Neural progenitor cell (in vitro differentiated cells): ENCODE results near the gene CAMK2D. TPM values are rescaled to one million over a fixed set of nuclear protein-coding genes. Genes with fewer than 3 reads are reported as not detected.

Experiments
- DNase-seq: peaks from one replicate; pipeline ENCODE4 v3.0.0-alpha.2; 2016; ENCODE audit warnings: low spot score
- H2AFZ ChIP-seq: fragments of 200-600 bp; sonication (generic); replicated peaks from 2 replicates; pipeline ENCODE4 v1.6.1; 2016; ENCODE audit warnings: antibody characterized with exemption
- H3F3A ChIP-seq: fragments of 200-600 bp; sonication (generic); 2 replicates; pipeline ENCODE4 v1.6.1; 2016; ENCODE audit warnings: antibody characterized with exemption, low read depth
- H3K27ac ChIP-seq: fragments of 200-600 bp; sonication (generic); 2 replicates; pipeline ENCODE4 v1.5.1; 2016; ENCODE audit warnings: mild to moderate bottlenecking
- H3K27me3 ChIP-seq: fragments of 200-600 bp; sonication (generic); 2 replicates; pipeline ENCODE4 v1.6.1; 2016; ENCODE audit warnings: mild to moderate bottlenecking, moderate library complexity
- H3K36me3 ChIP-seq: fragments of 200-600 bp; sonication (generic); 2 replicates; pipeline ENCODE4 v1.5.1; 2016
- H3K4me1 ChIP-seq: fragments of 200-600 bp; sonication (generic); 2 replicates; pipeline ENCODE4 v1.6.1; 2016; ENCODE audit warnings: mixed run types
- H3K4me2 ChIP-seq: fragments of 200-600 bp; sonication (generic); 2 replicates; pipeline ENCODE4 v1.6.1; 2016
- H3K4me3 ChIP-seq: fragments of 200-600 bp; sonication (generic); 2 replicates; pipeline ENCODE4 v1.5.1; 2016
- H3K79me2 ChIP-seq: fragments of 200-600 bp; sonication (generic); 2 replicates; pipeline ENCODE4 v1.6.1; 2016; ENCODE audit warnings: low read depth
- H3K9ac ChIP-seq: fragments of 200-600 bp; sonication (generic); 2 replicates; pipeline ENCODE4 v1.6.1; 2016
- H3K9me3 ChIP-seq: fragments of 200-600 bp; sonication (generic); 2 replicates; pipeline ENCODE4 v1.5.1; 2016; ENCODE audit warnings: low read depth
- H4K20me1 ChIP-seq: fragments of 200-600 bp; sonication (generic); 2 replicates; pipeline ENCODE4 v1.6.1; 2016; ENCODE audit warnings: low read depth
- H3K27ac Mint-ChIP-seq: 3 replicates; pipeline ENCODE4 v1.8.0; 2021; ENCODE audit warnings: mixed read lengths
- H3K27me3 Mint-ChIP-seq: 2 replicates; pipeline ENCODE4 v1.8.0; 2022; ENCODE audit warnings: low read depth, mild to moderate bottlenecking, inconsistent platforms, moderate library complexity, mixed read lengths; ENCODE audit not compliant: insufficient read depth
- H3K36me3 Mint-ChIP-seq: 3 replicates; pipeline ENCODE4 v1.8.0; 2021; ENCODE audit warnings: mixed read lengths
- H3K4me1 Mint-ChIP-seq: 3 replicates; pipeline ENCODE4 v1.8.0; 2021; ENCODE audit warnings: mixed read lengths
- H3K4me3 Mint-ChIP-seq: 3 replicates; pipeline ENCODE4 v1.8.0; 2021; ENCODE audit warnings: mild to moderate bottlenecking, moderate library complexity, mixed read lengths
- H3K9me3 Mint-ChIP-seq: 3 replicates; pipeline ENCODE4 v1.8.0; 2020; ENCODE audit warnings: mixed read lengths
- CTCF ChIP-seq: fragments of 200-600 bp; sonication (generic); IDR thresholded peaks from 2 replicates; pipeline ENCODE4 v1.5.1; 2017; ENCODE audit warnings: antibody characterized with exemption, mild to moderate bottlenecking
- EZH2 ChIP-seq: fragments of 200-600 bp; sonication (generic); IDR thresholded peaks from 2 replicates; pipeline ENCODE4 v1.6.1; 2017; ENCODE audit warnings: antibody characterized with exemption, mild to moderate bottlenecking, moderate library complexity
- EZH2phosphoT487 ChIP-seq: fragments of 200-600 bp; sonication (generic); IDR thresholded peaks from 2 replicates; pipeline ENCODE4 v1.6.1; 2017; ENCODE audit warnings: antibody characterized with exemption
- total RNA-seq: library from RNA; depleted of rRNA; stranded (reverse); fragments of >200 nt; gene quantifications from 2 replicates; pipeline ENCODE4 v1.2.3, GENCODE V29; 2015; ENCODE audit warnings: low replicate concordance

CAMK2D gene
- total RNA-seq, 1 donor from 2014 or later, result 33.2 TPM

GRCh38 chr4:113480109-113480508 lies 281.4 kb downstream of the CAMK2D start:
- Mint-ChIP-seq H3K36me3 (peaks cover 15% of the 10 kb centered on the region), H3K27ac (no peak overlapping the region), H3K9me3 (peaks cover 8% of the 10 kb centered on the region), H3K27me3 (no peaks in the 10 kb centered on the region), H3K4me1 (no peaks in the 10 kb centered on the region), H3K4me3 (no peak overlapping the region)
- Histone ChIP-seq H3K9me3 (no peaks in the 10 kb centered on the region), H4K20me1 (no peaks in the 10 kb centered on the region), H3K4me1 (no peaks in the 10 kb centered on the region), H3K9ac (no peak overlapping the region), H3F3A (no peaks in the 10 kb centered on the region), H3K27me3 (no peaks in the 10 kb centered on the region), H3K27ac (no peak overlapping the region), H2AFZ (no peak overlapping the region), H3K4me2 (no peak overlapping the region), H3K79me2 (no peaks in the 10 kb centered on the region), H3K4me3 (no peak overlapping the region), H3K36me3 (no peaks in the 10 kb centered on the region)
- no peak for DNase-seq
- TF ChIP-seq CTCF, result no peak

- H4K20me1 ChIP-seq, result no peaks in the 10 kb centered on the region
- DNase-seq, result no peak
- Mint-ChIP-seq H3K9me3 (peaks cover 8% of the 10 kb centered on the region), H3K4me1 (no peaks in the 10 kb centered on the region), H3K27ac (no peak overlapping the region), H3K36me3 (peaks cover 15% of the 10 kb centered on the region), H3K4me3 (no peak overlapping the region), H3K27me3 (no peaks in the 10 kb centered on the region)
- no peak for TF ChIP-seq EZH2
- TF ChIP-seq EZH2phosphoT487, result no peak
- no peak for TF ChIP-seq CTCF
- H3K36me3 ChIP-seq, result no peaks in the 10 kb centered on the region
- no peak overlapping the region for H3K27ac ChIP-seq
- H2AFZ ChIP-seq, result no peak overlapping the region
- H3K4me2 ChIP-seq, result no peak overlapping the region
- no peaks in the 10 kb centered on the region for H3K9me3 ChIP-seq
- no peaks in the 10 kb centered on the region for H3F3A ChIP-seq
- no peaks in the 10 kb centered on the region for H3K27me3 ChIP-seq
- H3K9ac ChIP-seq, result no peak overlapping the region
- no peaks in the 10 kb centered on the region for H3K79me2 ChIP-seq
- H3K4me3 ChIP-seq, result no peak overlapping the region
- H3K4me1 ChIP-seq, result no peaks in the 10 kb centered on the region
Measured at GRCh38 chr4:113478032-113478431, 283.5 kb downstream of the CAMK2D start.

- Mint-ChIP-seq H3K4me1 (no peaks in the 10 kb centered on the region), H3K27me3 (no peaks in the 10 kb centered on the region), H3K9me3 (peaks cover 8% of the 10 kb centered on the region), H3K4me3 (no peak overlapping the region), H3K36me3 (peaks cover 16% of the 10 kb centered on the region), H3K27ac (no peak overlapping the region)
- no peak overlapping the region for H3K9ac ChIP-seq
- no peaks in the 10 kb centered on the region for H3K79me2 ChIP-seq
- no peak overlapping the region for H3K4me3 ChIP-seq
- no peaks in the 10 kb centered on the region for H3F3A ChIP-seq
- H3K27me3 ChIP-seq, result no peaks in the 10 kb centered on the region
- no peaks in the 10 kb centered on the region for H3K36me3 ChIP-seq
- H3K4me2 ChIP-seq, result no peak overlapping the region
- no peaks in the 10 kb centered on the region for H3K4me1 ChIP-seq
- no peak for TF ChIP-seq EZH2
- no peak for TF ChIP-seq EZH2phosphoT487
- TF ChIP-seq CTCF, result no peak
- no peak overlapping the region for H3K27ac ChIP-seq
- no peaks in the 10 kb centered on the region for H3K9me3 ChIP-seq
- no peaks in the 10 kb centered on the region for H4K20me1 ChIP-seq
- no peak overlapping the region for H2AFZ ChIP-seq
- DNase-seq, result no peak
Measured at GRCh38 chr4:113476800-113477199, 284.7 kb downstream of the CAMK2D start.

- Mint-ChIP-seq H3K9me3 (peaks cover 8% of the 10 kb centered on the region), H3K4me1 (peaks cover 7% of the 10 kb centered on the region), H3K27me3 (no peaks in the 10 kb centered on the region), H3K27ac (no peak overlapping the region), H3K36me3 (peaks cover 24% of the 10 kb centered on the region), H3K4me3 (no peak overlapping the region)
- no peaks in the 10 kb centered on the region for H4K20me1 ChIP-seq
- DNase-seq, result no peak
- no peak overlapping the region for H3K27ac ChIP-seq
- TF ChIP-seq EZH2phosphoT487, result no peak
- TF ChIP-seq EZH2, result no peak
- TF ChIP-seq CTCF, result no peak
- no peaks in the 10 kb centered on the region for H3K4me1 ChIP-seq
- no peaks in the 10 kb centered on the region for H3K79me2 ChIP-seq
- H3K27me3 ChIP-seq, result no peaks in the 10 kb centered on the region
- H3K9ac ChIP-seq, result no peak overlapping the region
- H3F3A ChIP-seq, result no peaks in the 10 kb centered on the region
- H3K9me3 ChIP-seq, result no peaks in the 10 kb centered on the region
- H3K36me3 ChIP-seq, result no peaks in the 10 kb centered on the region
- no peak overlapping the region for H3K4me2 ChIP-seq
- no peak overlapping the region for H3K4me3 ChIP-seq
- H2AFZ ChIP-seq, result no peak overlapping the region
Measured at GRCh38 chr4:113474017-113474416, 287.5 kb downstream of the CAMK2D start.
